Measurements from ENCODE around the gene METTL14. TPM values are rescaled to one million over a fixed set of nuclear protein-coding genes. Genes with fewer than 3 reads are reported as not detected.

The METTL14 gene
- total RNA-seq, 2 experiments from 2014 or later = 39.3 to 46.1 TPM

DNA sequence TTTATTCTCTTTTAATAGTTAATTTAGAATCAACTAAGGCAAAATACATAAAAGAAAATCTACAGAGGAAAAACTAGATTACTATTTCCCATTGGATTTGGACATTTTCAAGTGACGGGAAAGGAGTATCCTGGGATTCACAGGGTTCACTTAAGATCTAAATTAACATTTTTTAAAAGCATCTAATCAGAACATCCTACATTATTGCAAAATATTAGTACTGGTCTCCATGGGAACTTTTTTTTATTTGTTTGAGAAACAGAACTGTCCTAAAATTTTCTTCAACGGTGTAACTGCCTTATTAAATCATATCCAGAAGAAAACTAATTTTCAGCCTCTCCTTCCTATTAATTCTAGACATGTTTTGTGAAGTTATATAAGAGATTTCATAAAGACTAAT, 69.7 kb downstream of the METTL14 start:
- no peak overlapping the region for H3K4me3 Mint-ChIP-seq
- no peak overlapping the region for H3K27ac Mint-ChIP-seq
- POLR2A ChIA-PET = no interaction called here
- TF ChIP-seq, protein P1, sequence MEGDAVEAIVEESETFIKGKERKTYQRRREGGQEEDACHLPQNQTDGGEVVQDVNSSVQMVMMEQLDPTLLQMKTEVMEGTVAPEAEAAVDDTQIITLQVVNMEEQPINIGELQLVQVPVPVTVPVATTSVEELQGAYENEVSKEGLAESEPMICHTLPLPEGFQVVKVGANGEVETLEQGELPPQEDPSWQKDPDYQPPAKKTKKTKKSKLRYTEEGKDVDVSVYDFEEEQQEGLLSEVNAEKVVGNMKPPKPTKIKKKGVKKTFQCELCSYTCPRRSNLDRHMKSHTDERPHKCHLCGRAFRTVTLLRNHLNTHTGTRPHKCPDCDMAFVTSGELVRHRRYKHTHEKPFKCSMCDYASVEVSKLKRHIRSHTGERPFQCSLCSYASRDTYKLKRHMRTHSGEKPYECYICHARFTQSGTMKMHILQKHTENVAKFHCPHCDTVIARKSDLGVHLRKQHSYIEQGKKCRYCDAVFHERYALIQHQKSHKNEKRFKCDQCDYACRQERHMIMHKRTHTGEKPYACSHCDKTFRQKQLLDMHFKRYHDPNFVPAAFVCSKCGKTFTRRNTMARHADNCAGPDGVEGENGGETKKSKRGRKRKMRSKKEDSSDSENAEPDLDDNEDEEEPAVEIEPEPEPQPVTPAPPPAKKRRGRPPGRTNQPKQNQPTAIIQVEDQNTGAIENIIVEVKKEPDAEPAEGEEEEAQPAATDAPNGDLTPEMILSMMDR (IDR thresholded peaks at IDR 0.05) = no peak
- CTCF ChIA-PET = interaction anchor here (1.5 kb wide), 1 partner anchor 9 kb away, joined by 3 read pairs; no protein-coding TSS in a partner anchor
- no peaks in the 10 kb centered on the region for H3K4me1 Mint-ChIP-seq (ENCODE audit: low read depth)
- peaks cover 9% of the 10 kb centered on the region for H3K36me3 Mint-ChIP-seq (ENCODE audit: low read depth)
- ATAC-seq (no peak), DNase-seq (no peak)
- H3K27me3 Mint-ChIP-seq = no peaks in the 10 kb centered on the region
- no peaks in the 10 kb centered on the region for H3K9me3 Mint-ChIP-seq
- intact Hi-C loops (cut with micrococcal nuclease) = no loop called here

DNA sequence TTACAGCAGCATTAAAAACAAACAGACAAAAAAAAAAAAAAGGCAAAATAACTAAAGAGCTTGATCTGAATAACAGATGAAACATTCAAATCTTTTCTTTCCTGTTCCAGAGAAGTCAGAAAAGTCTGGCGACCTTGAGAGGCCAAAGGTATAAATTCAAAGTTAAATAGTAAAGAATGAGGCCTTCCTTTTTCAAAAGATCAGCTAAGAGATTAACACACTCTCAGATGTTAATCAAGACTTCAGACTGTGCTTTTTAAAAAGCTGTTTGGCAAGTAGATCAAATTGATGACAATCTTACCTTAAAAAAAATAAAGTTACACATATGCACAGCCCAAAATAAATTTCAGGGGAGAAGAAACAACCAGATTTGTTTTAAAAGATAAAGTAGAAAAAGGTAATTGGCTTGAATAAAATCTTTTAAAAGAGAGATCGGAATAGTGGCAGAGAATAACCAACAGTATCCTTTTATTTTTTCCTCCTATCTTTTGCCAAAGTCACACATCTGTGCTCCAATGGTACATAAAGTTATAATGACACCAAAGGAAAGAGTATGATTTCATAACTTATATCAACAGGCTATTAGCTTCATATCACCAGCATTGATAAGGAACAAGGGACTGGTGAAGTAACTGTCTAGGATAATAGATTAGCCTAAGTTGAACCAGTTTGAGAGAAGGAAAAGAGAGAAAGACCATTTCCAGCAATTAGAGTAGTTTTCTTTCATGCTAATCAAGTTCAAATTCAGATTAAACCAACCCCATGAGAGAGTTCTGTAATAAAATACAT, 70.4 kb downstream of the METTL14 start:
- DNase-seq (no peak), ATAC-seq (no peak)
- POLR2A ChIA-PET = no interaction called here
- intact Hi-C loops (cut with micrococcal nuclease) = no loop called here
- no peak overlapping the region for H3K4me3 Mint-ChIP-seq
- TF ChIP-seq, protein P1 (IDR thresholded peaks at IDR 0.05) = no peak
- peaks cover 9% of the 10 kb centered on the region for H3K36me3 Mint-ChIP-seq (ENCODE audit: low read depth)
- no peak overlapping the region for H3K27ac Mint-ChIP-seq
- H3K4me1 Mint-ChIP-seq (ENCODE audit: low read depth) = no peaks in the 10 kb centered on the region
- H3K27me3 Mint-ChIP-seq = no peaks in the 10 kb centered on the region
- CTCF ChIA-PET = interaction anchor here (1.0 to 1.5 kb wide), 2 partner anchors 9 to 109 kb away, joined by 3 read pairs; no protein-coding TSS in a partner anchor
- H3K9me3 Mint-ChIP-seq = no peaks in the 10 kb centered on the region

DNA sequence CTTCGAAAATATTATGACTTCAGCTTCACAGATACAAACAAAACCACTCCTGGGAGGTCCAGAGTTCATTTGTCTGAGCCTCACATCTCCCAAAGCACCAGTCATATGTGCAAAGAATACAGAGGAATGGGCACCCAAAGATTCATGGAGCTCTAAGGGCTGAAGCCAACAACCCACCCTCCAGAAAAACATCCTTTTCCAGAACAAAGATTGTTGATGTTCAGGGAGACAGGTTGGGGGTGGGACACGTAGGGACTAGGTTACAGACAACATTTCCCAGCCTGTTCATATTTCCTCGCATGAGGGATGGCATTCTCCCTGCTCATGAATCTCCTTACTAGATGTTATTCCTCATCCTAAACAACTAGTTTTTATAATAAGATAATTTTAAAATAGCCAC, 71.2 kb downstream of the METTL14 start:
- ATAC-seq = no peak
- no peak overlapping the region for H3K4me3 Mint-ChIP-seq
- TF ChIP-seq, protein P1 (IDR thresholded peaks at IDR 0.05) = no peak
- intact Hi-C loops (cut with micrococcal nuclease) = no loop called here
- H3K27me3 Mint-ChIP-seq = no peaks in the 10 kb centered on the region
- H3K9me3 Mint-ChIP-seq = no peaks in the 10 kb centered on the region
- H3K36me3 Mint-ChIP-seq (ENCODE audit: low read depth) = peaks cover 13% of the 10 kb centered on the region
- no peak overlapping the region for H3K27ac Mint-ChIP-seq
- POLR2A ChIA-PET = no interaction called here
- no peaks in the 10 kb centered on the region for H3K4me1 Mint-ChIP-seq (ENCODE audit: low read depth)
- no peak for DNase-seq
- CTCF ChIA-PET = interaction anchor here (1.0 to 1.5 kb wide), 2 partner anchors 11 to 108 kb away, joined by 3 read pairs; no protein-coding TSS in a partner anchor

DNA sequence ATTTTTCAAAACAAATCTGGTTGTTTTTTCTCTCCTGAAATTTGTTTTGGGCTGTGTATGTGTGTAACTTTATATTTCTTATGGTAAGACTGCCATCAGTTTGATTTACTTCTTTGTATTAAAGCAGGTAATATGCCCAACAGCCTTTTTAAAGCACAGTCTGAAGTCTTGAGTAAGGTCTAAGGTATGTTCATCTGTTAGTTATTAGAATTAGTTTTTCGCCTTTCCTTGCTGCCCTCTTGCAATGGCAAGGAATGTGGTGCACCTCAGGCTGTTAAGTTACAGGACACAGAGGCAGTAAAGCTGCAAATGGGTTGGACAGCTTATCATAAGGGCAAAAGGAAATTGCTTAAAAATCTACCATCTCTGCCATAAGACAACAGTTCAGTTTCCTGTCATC, 71.8 kb downstream of the METTL14 start:
- DNase-seq (no peak), ATAC-seq (no peak)
- TF ChIP-seq, protein P1 (IDR thresholded peaks at IDR 0.05) = no peak
- Mint-ChIP-seq H3K36me3 (ENCODE audit: low read depth) (peaks cover 10% of the 10 kb centered on the region), H3K9me3 (no peaks in the 10 kb centered on the region), H3K4me3 (no peak overlapping the region), H3K27ac (no peak overlapping the region), H3K4me1 (ENCODE audit: low read depth) (no peaks in the 10 kb centered on the region), H3K27me3 (no peaks in the 10 kb centered on the region)
- intact Hi-C loops (cut with micrococcal nuclease) = no loop called here
- ChIA-PET CTCF (interaction anchor here (1.0 to 1.5 kb wide), 2 partner anchors 11 to 15 kb away, joined by 3 read pairs; no protein-coding TSS in a partner anchor), POLR2A (no interaction called here)

DNA sequence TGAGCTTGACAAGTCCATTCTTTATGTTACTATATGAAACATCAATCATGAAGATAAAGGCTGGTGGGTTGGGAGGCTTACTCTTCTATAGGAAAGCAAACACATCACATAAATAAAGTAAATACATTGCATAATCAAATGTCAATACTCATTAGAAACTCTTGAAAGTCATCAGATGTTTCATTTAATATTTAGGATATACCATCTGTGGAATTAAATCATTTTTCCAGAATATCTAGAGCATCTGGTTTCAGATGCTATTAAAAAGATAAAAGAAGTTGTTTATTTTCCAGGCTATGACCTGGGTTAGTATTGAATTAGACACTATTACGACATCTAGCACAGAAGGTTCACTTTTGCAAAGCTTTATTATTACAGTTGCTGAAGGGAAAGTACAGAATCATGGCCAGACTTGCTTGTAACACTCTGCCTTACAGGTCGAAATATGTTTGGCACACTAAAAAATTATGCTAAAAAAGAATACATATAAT, 72.6 kb downstream of the METTL14 start:
- Mint-ChIP-seq H3K4me3 (no peak overlapping the region), H3K27me3 (no peaks in the 10 kb centered on the region), H3K9me3 (no peaks in the 10 kb centered on the region), H3K4me1 (ENCODE audit: low read depth) (no peaks in the 10 kb centered on the region), H3K27ac (no peak overlapping the region), H3K36me3 (ENCODE audit: low read depth) (peaks cover 10% of the 10 kb centered on the region)
- intact Hi-C loops (cut with micrococcal nuclease) = no loop called here
- no peak for DNase-seq
- ChIA-PET CTCF (interaction anchor here (1.0 to 1.5 kb wide), 2 partner anchors 12 to 14 kb away, joined by 3 read pairs; no protein-coding TSS in a partner anchor), POLR2A (no interaction called here)
- no peak for ATAC-seq
- TF ChIP-seq, protein P1 (IDR thresholded peaks at IDR 0.05) = no peak
